CD4-positive, alpha-beta memory T cell (primary cell): ENCODE results near the gene TIMM17B. TPM values are rescaled to one million over a fixed set of nuclear protein-coding genes. Genes with fewer than 3 reads are reported as not detected.

Source experiments
- CTCF ChIA-PET: fragments of 350-600 bp; sonication (Branson Sonifier 250); formaldehyde crosslinking; loops from one replicate; lab custom pipeline; 2021; ENCODE audit warnings: inconsistent platforms; ENCODE audit not compliant: partially characterized antibody; lab: Charles Lee
- POLR2A ChIA-PET: fragments of 350-600 bp; sonication (Branson Sonifier 250); formaldehyde crosslinking; loops from one replicate; lab custom pipeline; 2021; ENCODE audit not compliant: partially characterized antibody; lab: Charles Lee
- DNase-seq, 5 donors: peaks; one replicate each; pipeline versions ENCODE4 v3.0.0 to v3.0.0-alpha.2; 2020 to 2022; ENCODE audit warnings: mixed read lengths in 1 of 5
- H3K27ac ChIP-seq: one replicate; pipeline ENCODE4 v1.7.0; 2013; ENCODE audit warnings: low read depth, low read length
- H3K27me3 ChIP-seq: 2 replicates; pipeline ENCODE4 v1.7.0; 2013; ENCODE audit warnings: mild to moderate bottlenecking, low read length, moderate library complexity; ENCODE audit not compliant: insufficient read depth
- H3K36me3 ChIP-seq: 2 replicates; pipeline ENCODE4 v1.7.0; 2013; ENCODE audit warnings: mild to moderate bottlenecking, low read length, moderate library complexity; ENCODE audit not compliant: insufficient read depth
- H3K4me1 ChIP-seq: 2 replicates; pipeline ENCODE4 v1.7.0; 2013; ENCODE audit warnings: mild to moderate bottlenecking, low read length, moderate library complexity; ENCODE audit not compliant: insufficient read depth
- H3K4me3 ChIP-seq, 2 donors: one replicate each; pipeline ENCODE4 v1.7.0; 2013; ENCODE audit warnings: low read length in 2 of 2, mild to moderate bottlenecking in 1 of 2
- H3K9me3 ChIP-seq, 2 donors: one replicate each; pipeline ENCODE4 v1.7.0; 2013; ENCODE audit warnings: low read length in 2 of 2, control low read depth in 1 of 2; ENCODE audit not compliant: control insufficient read depth in 1 of 2
- H3K27ac Mint-ChIP-seq, 7 donors: one replicate each; pipeline ENCODE4 v1.8.0; 2020 to 2021; ENCODE audit warnings: mixed read lengths in 7 of 7, mild to moderate bottlenecking in 6 of 7, inconsistent platforms in 3 of 7, moderate library complexity in 3 of 7
- H3K27me3 Mint-ChIP-seq, 2 donors: one replicate each; pipeline ENCODE4 v1.8.0; 2020 to 2021; ENCODE audit warnings: mixed read lengths in 2 of 2
- H3K36me3 Mint-ChIP-seq, 2 donors: one replicate each; pipeline ENCODE4 v1.8.0; 2020 to 2021; ENCODE audit warnings: mixed read lengths in 2 of 2, inconsistent platforms in 1 of 2, mild to moderate bottlenecking in 1 of 2
- H3K4me1 Mint-ChIP-seq, 4 donors: one replicate each; pipeline ENCODE4 v1.8.0; 2020 to 2021; ENCODE audit warnings: mixed read lengths in 4 of 4, mild to moderate bottlenecking in 1 of 4
- H3K4me3 Mint-ChIP-seq, 8 donors: one replicate each; pipeline ENCODE4 v1.8.0; 2020 to 2021; ENCODE audit warnings: mixed read lengths in 8 of 8, mild to moderate bottlenecking in 7 of 8, moderate library complexity in 6 of 8, inconsistent platforms in 3 of 8
- H3K9me3 Mint-ChIP-seq, 8 donors: one replicate each; pipeline ENCODE4 v1.8.0; 2020 to 2021; ENCODE audit warnings: mixed read lengths in 8 of 8, mild to moderate bottlenecking in 5 of 8, inconsistent platforms in 3 of 8, moderate library complexity in 1 of 8
- intact Hi-C: fragments of 100-400 bp; cut with micrococcal nuclease; formaldehyde crosslinking; loops from one replicate; pipeline ENCODE4 v1.15.1; 2023
- polyA plus RNA-seq, 2 donors: library from polyadenylated mRNA; unstranded; fragments of 300-500 nt; fragmentation: Illumina TruSeq; gene quantifications; one replicate each; pipeline ENCODE4 v1.2.3, GENCODE V29; 2021
- total RNA-seq, 2 experiments: library from RNA; stranded (reverse); gene quantifications; one replicate each; pipeline ENCODE4 v1.2.3, GENCODE V29; 2021

The TIMM17B gene
- total and polyA plus RNA-seq, 4 experiments from 2014 or later = 42.6 to 69.7 (median 55.8) TPM

GRCh38 chrX:48919947-48920717 is 22.6 kb upstream of the TIMM17B start:
- peaks cover 29 to 62% of the 10 kb centered on the region in 2 donors for H3K36me3 Mint-ChIP-seq
- ChIA-PET CTCF (interaction anchor here (4.1 kb wide), 1 partner anchor 17 kb away, joined by 22 read pairs; no protein-coding TSS in a partner anchor), POLR2A (interaction anchor here (0.6 to 6.3 kb wide), 14 partner anchors 7 to 209 kb away, joined by 3 to 235 read pairs (median 4); partner anchors contain the start of genes GRIPAP1, HDAC6, OTUD5 and PQBP1)
- peak; percentile 51 to 79 (median 65) for DNase-seq
- H3K27ac ChIP-seq = peak overlapping the region; percentile 81
- H3K4me1 ChIP-seq = peaks cover 65% of the 10 kb centered on the region
- no peaks in the 10 kb centered on the region for H3K27me3 ChIP-seq
- no peaks in the 10 kb centered on the region for H3K27me3 Mint-ChIP-seq
- peaks cover 24 to 82% (median 50%) of the 10 kb centered on the region in 4 donors for H3K4me1 Mint-ChIP-seq
- H3K4me3 ChIP-seq = peak overlapping the region; percentile 73 to 78
- peaks cover 23% of the 10 kb centered on the region for H3K36me3 ChIP-seq
- H3K9me3 ChIP-seq = no peaks in the 10 kb centered on the region
- peak overlapping the region; percentile 87 to 98 (median 96) for H3K27ac Mint-ChIP-seq
- H3K9me3 Mint-ChIP-seq = peaks cover 0 to 4% (median 0%) of the 10 kb centered on the region in 8 donors
- intact Hi-C loops = loop anchor here (1.0 to 5.0 kb wide), 4 partner anchors 17 to 123 kb away; partner anchors contain the start of genes GRIPAP1 and TFE3
- H3K4me3 Mint-ChIP-seq = peak overlapping the region; percentile 93 to 98 (median 96)

DNA sequence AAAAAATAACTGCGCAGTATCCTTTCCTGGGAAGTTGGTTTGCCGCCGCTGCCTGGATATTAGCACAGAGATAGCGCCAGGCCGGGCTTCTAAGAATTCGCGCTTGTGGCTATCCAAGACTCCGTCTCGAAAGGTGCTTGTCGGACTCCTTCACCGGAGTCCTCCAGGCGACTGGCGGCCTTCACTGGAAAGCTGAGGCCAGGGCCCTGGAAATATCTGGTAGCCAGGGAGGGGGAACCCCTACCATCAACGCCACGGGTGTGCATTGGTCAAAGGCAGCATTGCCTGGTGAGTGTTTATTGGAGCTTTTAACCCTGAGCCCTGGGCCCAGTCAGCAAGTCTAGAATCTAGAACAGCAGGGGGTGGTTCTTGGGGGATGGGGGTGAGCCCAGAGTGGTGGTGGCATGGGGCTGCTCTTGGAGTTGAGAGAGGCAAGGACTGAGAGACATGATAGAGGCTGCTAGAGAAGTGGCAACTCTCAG is 21.8 kb upstream of the TIMM17B start:
- Histone ChIP-seq H3K4me3 (peak overlapping the region; percentile 73 to 78), H3K4me1 (peaks cover 67% of the 10 kb centered on the region), H3K36me3 (peaks cover 30% of the 10 kb centered on the region), H3K9me3 (no peaks in the 10 kb centered on the region), H3K27ac (peak overlapping the region; percentile 81), H3K27me3 (no peaks in the 10 kb centered on the region)
- no peaks in the 10 kb centered on the region for H3K27me3 Mint-ChIP-seq
- ChIA-PET POLR2A (interaction anchor here (0.6 to 6.3 kb wide), 13 partner anchors 8 to 182 kb away, joined by 3 to 235 read pairs (median 4); partner anchors contain the start of genes GRIPAP1, HDAC6, OTUD5 and PQBP1), CTCF (interaction anchor here (4.1 kb wide), 1 partner anchor 18 kb away, joined by 22 read pairs; no protein-coding TSS in a partner anchor)
- peaks cover 34 to 67% of the 10 kb centered on the region in 2 donors for H3K36me3 Mint-ChIP-seq
- peak overlapping the region; percentile 93 to 98 (median 96) for H3K4me3 Mint-ChIP-seq
- peaks cover 23 to 87% (median 53%) of the 10 kb centered on the region in 4 donors for H3K4me1 Mint-ChIP-seq
- intact Hi-C loops = loop anchor here (1.0 to 5.0 kb wide), 4 partner anchors 18 to 124 kb away; partner anchors contain the start of genes GRIPAP1 and TFE3
- peaks cover 0 to 4% (median 0%) of the 10 kb centered on the region in 8 donors for H3K9me3 Mint-ChIP-seq
- peak overlapping the region; percentile 87 to 98 (median 96) for H3K27ac Mint-ChIP-seq
- DNase-seq = peak in 2 of 5 donors; percentile 61 to 71

GRCh38 chrX:48918643-48919340 is 21.2 kb upstream of the TIMM17B start, which contains the start of gene PIM2:
Gene PIM2 (minus strand): TSS chrX:48919024. CDS start chrX:48918834, 190 bp downstream.
- peaks cover 67% of the 10 kb centered on the region for H3K4me1 ChIP-seq
- POLR2A ChIA-PET = interaction anchor here (0.9 to 6.3 kb wide), 10 partner anchors 9 to 182 kb away, joined by 3 to 235 read pairs (median 6); partner anchors contain the start of genes GRIPAP1, HDAC6, OTUD5 and PQBP1
- peaks cover 35 to 68% of the 10 kb centered on the region in 2 donors for H3K36me3 Mint-ChIP-seq
- no peaks in the 10 kb centered on the region for H3K9me3 ChIP-seq
- CTCF ChIA-PET = interaction anchor here (1.4 to 4.1 kb wide), 2 partner anchors 18 to 270 kb away, joined by 5 to 22 read pairs; no protein-coding TSS in a partner anchor
- peak within 1 kb of the TSS; percentile 87 to 98 (median 96) for H3K27ac Mint-ChIP-seq
- no peaks in the 10 kb centered on the region for H3K27me3 Mint-ChIP-seq
- intact Hi-C loops = loop anchor here (1.0 to 5.0 kb wide), 4 partner anchors 19 to 125 kb away; partner anchors contain the start of genes GRIPAP1 and TFE3
- peaks cover 36% of the 10 kb centered on the region for H3K36me3 ChIP-seq
- H3K9me3 Mint-ChIP-seq = peaks cover 0 to 10% (median 0%) of the 10 kb centered on the region in 8 donors
- peak within 1 kb of the TSS; percentile 91 to 98 for H3K4me3 ChIP-seq
- peaks cover 23 to 87% (median 52%) of the 10 kb centered on the region in 4 donors for H3K4me1 Mint-ChIP-seq
- no peaks in the 10 kb centered on the region for H3K27me3 ChIP-seq
- H3K27ac ChIP-seq = peak within 1 kb of the TSS; percentile 88
- peak within 1 kb of the TSS; percentile 93 to 98 (median 96) for H3K4me3 Mint-ChIP-seq
- peak; percentile 90 to 97 (median 95) for DNase-seq

- Histone ChIP-seq H3K27ac (peak overlapping the region; percentile 88), H3K27me3 (no peaks in the 10 kb centered on the region), H3K9me3 (no peaks in the 10 kb centered on the region), H3K4me1 (peaks cover 67% of the 10 kb centered on the region), H3K36me3 (peaks cover 41% of the 10 kb centered on the region), H3K4me3 (peak overlapping the region; percentile 42 to 98)
- CTCF ChIA-PET = interaction anchor here (1.0 to 1.4 kb wide), 2 partner anchors 28 to 270 kb away, joined by 3 to 5 read pairs; no protein-coding TSS in a partner anchor
- Mint-ChIP-seq H3K36me3 (peaks cover 37 to 73% of the 10 kb centered on the region in 2 donors), H3K27ac (peak overlapping the region; percentile 87 to 98 (median 95)), H3K27me3 (no peaks in the 10 kb centered on the region), H3K9me3 (peaks cover 0 to 10% (median 0%) of the 10 kb centered on the region in 8 donors), H3K4me1 (peaks cover 26 to 86% (median 54%) of the 10 kb centered on the region in 4 donors), H3K4me3 (peak overlapping the region; percentile 93 to 98 (median 96))
- POLR2A ChIA-PET = interaction anchor here (1.0 to 6.3 kb wide), 6 partner anchors 19 to 270 kb away, joined by 3 to 235 read pairs (median 11); partner anchors contain the start of genes OTUD5, PQBP1 and TIMM17B
- peak in 1 of 5 donors; percentile 35 for DNase-seq
- intact Hi-C loops = loop anchor here (5.0 kb wide), 1 partner anchor 84 kb away; the partner anchor contains the start of gene GRIPAP1
These were observed 20.7 kb upstream of the TIMM17B start for GRCh38 chrX:48918301-48918642.

GRCh38 chrX:48917139-48918001 is 19.8 kb upstream of the TIMM17B start:
- Mint-ChIP-seq H3K36me3 (peaks cover 45 to 76% of the 10 kb centered on the region in 2 donors), H3K27ac (peak overlapping the region; percentile 87 to 97 (median 95)), H3K27me3 (no peaks in the 10 kb centered on the region), H3K4me3 (peak overlapping the region; percentile 93 to 98 (median 96)), H3K9me3 (peaks cover 0 to 10% (median 0%) of the 10 kb centered on the region in 8 donors), H3K4me1 (peaks cover 27 to 85% (median 56%) of the 10 kb centered on the region in 4 donors)
- H3K27me3 ChIP-seq = no peaks in the 10 kb centered on the region
- H3K36me3 ChIP-seq = peaks cover 47% of the 10 kb centered on the region
- POLR2A ChIA-PET = interaction anchor here (0.9 to 6.3 kb wide), 7 partner anchors 19 to 269 kb away, joined by 3 to 235 read pairs (median 4); partner anchors contain the start of genes OTUD5, PQBP1 and TIMM17B
- intact Hi-C loops = loop anchor here (1.0 to 5.0 kb wide), 6 partner anchors 20 to 269 kb away; partner anchors contain the start of genes GRIPAP1, PQBP1 and TIMM17B
- DNase-seq = peak; percentile 90 to 93 (median 92)
- peak overlapping the region; percentile 88 for H3K27ac ChIP-seq
- H3K4me1 ChIP-seq = peaks cover 67% of the 10 kb centered on the region
- H3K4me3 ChIP-seq = peak overlapping the region; percentile 91 to 98
- H3K9me3 ChIP-seq = no peaks in the 10 kb centered on the region
- CTCF ChIA-PET = interaction anchor here (1.0 to 2.3 kb wide), 9 partner anchors 20 to 269 kb away, joined by 3 to 18 read pairs (median 5); partner anchors contain the start of gene HDAC6
